Cardiac septum (tissue), 1 donor: ENCODE results near the gene FMOD. TPM values are rescaled to one million over a fixed set of nuclear protein-coding genes. Genes with fewer than 3 reads are reported as not detected.

Source experiments
- DNase-seq: peaks from one replicate; pipeline ENCODE4 v3.0.0-alpha.2; 2020; ENCODE audit warnings: low spot score
- intact Hi-C: fragments of 100-400 bp; cut with DNase I; formaldehyde crosslinking; loops from one replicate; pipeline ENCODE4 v1.14.0; 2022
- long read RNA-seq: library from polyadenylated mRNA; unstranded; transcript quantifications from one replicate; pipeline ENCODE4 v2.0.0, GENCODE V29; 2021
- total RNA-seq: library from RNA; stranded (reverse); fragmentation: NEBNext Ultra II Directional; extraction: Animal tissue kit (Norgen Biotek cat#: 25700); gene quantifications from one replicate; pipeline ENCODE4 v1.2.1, GENCODE V29; 2021
- donor health status: DM: no; HTN: no; CAD: no.

Gene FMOD
- total RNA-seq, result 66.0 TPM
- long read RNA-seq, transcript FMOD-201 (3 exons, 3,310 nt), result major isoform, 37 of 110 reads
- long read RNA-seq, partial matches to known transcripts, result 61 of 110 reads
- long read RNA-seq, other reads (novel, unspliced or antisense), result 12 of 110 reads

- intact Hi-C loops, result no loop called here
- peak; percentile 82 for DNase-seq
These were observed at the start of gene FMOD for GRCh38 chr1:203351037-203351625. Gene FMOD, minus strand, starts transcription at chr1:203351122. Its CDS starts 2,852 bp downstream, at chr1:203348270.

GRCh38 chr1:203396595-203397194 is 45.8 kb upstream of the FMOD start:
- intact Hi-C loops, result no loop called here
- DNase-seq, result no peak

- intact Hi-C loops, result no loop called here
- DNase-seq, result no peak
These were observed 44.8 kb upstream of the FMOD start for GRCh38 chr1:203395751-203396150.

- intact Hi-C loops, result no loop called here
- no peak for DNase-seq
These were observed 39.4 kb upstream of the FMOD start for GRCh38 chr1:203390298-203390697.

- no peak for DNase-seq
- intact Hi-C loops, result no loop called here
These were observed 37.8 kb upstream of the FMOD start for GRCh38 chr1:203388683-203389082.

GRCh38 chr1:203382026-203382425 is 31.1 kb upstream of the FMOD start:
- DNase-seq, result no peak
- intact Hi-C loops, result no loop called here

- intact Hi-C loops, result no loop called here
These were observed 30.3 kb upstream of the FMOD start for GRCh38 chr1:203381151-203381751.

GRCh38 chr1:203380420-203381150 is 29.7 kb upstream of the FMOD start:
- DNase-seq, result no peak
- intact Hi-C loops, result no loop called here

More at GRCh38 chr1:203381151-203381751, 30.3 kb upstream of the FMOD start:
- DNase-seq, result no peak

- intact Hi-C loops, result no loop called here
- no peak for DNase-seq
These were observed 28.9 kb upstream of the FMOD start for GRCh38 chr1:203379825-203380224.

GRCh38 chr1:203378556-203379245 is 27.8 kb upstream of the FMOD start:
- DNase-seq, result no peak
- intact Hi-C loops, result no loop called here

GRCh38 chr1:203373991-203374390 is 23.1 kb upstream of the FMOD start:
- intact Hi-C loops, result no loop called here
- DNase-seq, result no peak

- DNase-seq, result no peak
- intact Hi-C loops, result no loop called here
These were observed 22.1 kb upstream of the FMOD start for GRCh38 chr1:203373002-203373401.

GRCh38 chr1:203371288-203371687 is 20.4 kb upstream of the FMOD start:
- DNase-seq, result no peak

GRCh38 chr1:203369666-203370065 is 18.7 kb upstream of the FMOD start:
- DNase-seq, result no peak
- intact Hi-C loops, result loop anchor here (2.0 to 5.0 kb wide), 4 partner anchors 38 to 333 kb away; no protein-coding TSS in a partner anchor

More at GRCh38 chr1:203371288-203371687, 20.4 kb upstream of the FMOD start:
- intact Hi-C loops, result no loop called here

GRCh38 chr1:203368624-203369451 is 17.9 kb upstream of the FMOD start:
- intact Hi-C loops, result loop anchor here (2.0 to 5.0 kb wide), 4 partner anchors 38 to 333 kb away; no protein-coding TSS in a partner anchor

GRCh38 chr1:203367057-203367456 is 16.1 kb upstream of the FMOD start:
- DNase-seq, result no peak
- intact Hi-C loops, result loop anchor here (5.0 kb wide), 3 partner anchors 40 to 335 kb away; no protein-coding TSS in a partner anchor

More at GRCh38 chr1:203368624-203369451, 17.9 kb upstream of the FMOD start:
- no peak for DNase-seq

GRCh38 chr1:203366476-203366875 is 15.6 kb upstream of the FMOD start:
- no peak for DNase-seq
- intact Hi-C loops, result loop anchor here (5.0 kb wide), 3 partner anchors 41 to 336 kb away; no protein-coding TSS in a partner anchor

- intact Hi-C loops, result loop anchor here (5.0 kb wide), 3 partner anchors 42 to 337 kb away; no protein-coding TSS in a partner anchor
- DNase-seq, result no peak
These were observed 13.9 kb upstream of the FMOD start for GRCh38 chr1:203364806-203365205.
